NCI-H226 (cell line): ENCODE results near the gene GPR39.

Experiments used
- DNase-seq: peaks from one replicate; pipeline ENCODE4 v3.0.0-alpha.2; 2015

The GPR39 gene

DNA sequence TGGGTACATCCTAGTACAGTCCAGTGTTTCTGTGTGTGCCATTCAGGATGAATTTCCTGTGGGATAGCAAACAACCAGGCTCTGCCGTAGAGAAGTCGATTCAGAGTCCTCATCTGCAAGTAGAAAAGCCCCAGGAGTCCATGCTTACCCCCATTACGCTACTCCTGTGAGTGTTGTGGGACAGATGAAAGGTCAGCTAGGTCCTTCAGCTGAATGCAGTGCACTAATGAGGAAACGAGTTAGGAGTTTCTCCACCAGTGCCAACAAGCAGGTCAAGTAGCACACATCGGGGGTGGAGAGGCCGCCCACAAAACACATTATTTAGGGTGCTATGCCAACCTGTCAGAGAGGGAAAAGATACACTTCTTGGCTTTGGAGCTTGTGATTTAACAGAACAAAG lies 2.5 kb upstream of the GPR39 start:
- DNase-seq: no peak

DNA sequence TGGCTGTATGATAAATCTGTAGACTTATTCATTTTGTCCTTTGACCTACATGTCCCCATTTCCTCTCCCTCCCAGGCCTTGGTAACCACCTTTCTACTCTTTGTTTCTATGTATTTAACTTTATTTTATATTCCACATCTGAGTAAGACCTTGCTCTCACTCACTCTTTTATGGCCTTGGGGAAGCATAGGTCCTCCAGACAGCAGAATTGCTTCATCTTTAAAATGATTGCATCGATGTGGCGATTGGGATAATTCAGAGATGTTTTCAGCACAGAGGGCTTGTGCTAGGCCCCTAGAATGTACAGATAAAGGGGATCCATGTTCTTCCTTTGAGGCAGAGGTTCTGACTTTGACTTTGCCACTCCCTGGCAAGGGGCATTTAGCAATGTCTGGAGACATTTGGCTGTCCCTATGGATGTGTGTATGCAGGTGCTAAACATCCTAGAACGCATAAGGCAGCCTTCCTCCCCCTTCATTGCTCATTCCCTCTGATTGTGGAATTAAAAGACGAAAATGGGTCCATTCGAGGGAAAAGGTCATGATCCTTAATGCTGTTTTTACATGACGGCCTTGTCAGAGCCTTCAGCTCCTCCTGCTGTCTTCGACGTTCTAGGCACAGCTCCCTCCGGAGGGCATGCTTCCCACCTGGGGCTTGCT lies 1.2 kb upstream of the GPR39 start:
- DNase-seq: no peak

DNA sequence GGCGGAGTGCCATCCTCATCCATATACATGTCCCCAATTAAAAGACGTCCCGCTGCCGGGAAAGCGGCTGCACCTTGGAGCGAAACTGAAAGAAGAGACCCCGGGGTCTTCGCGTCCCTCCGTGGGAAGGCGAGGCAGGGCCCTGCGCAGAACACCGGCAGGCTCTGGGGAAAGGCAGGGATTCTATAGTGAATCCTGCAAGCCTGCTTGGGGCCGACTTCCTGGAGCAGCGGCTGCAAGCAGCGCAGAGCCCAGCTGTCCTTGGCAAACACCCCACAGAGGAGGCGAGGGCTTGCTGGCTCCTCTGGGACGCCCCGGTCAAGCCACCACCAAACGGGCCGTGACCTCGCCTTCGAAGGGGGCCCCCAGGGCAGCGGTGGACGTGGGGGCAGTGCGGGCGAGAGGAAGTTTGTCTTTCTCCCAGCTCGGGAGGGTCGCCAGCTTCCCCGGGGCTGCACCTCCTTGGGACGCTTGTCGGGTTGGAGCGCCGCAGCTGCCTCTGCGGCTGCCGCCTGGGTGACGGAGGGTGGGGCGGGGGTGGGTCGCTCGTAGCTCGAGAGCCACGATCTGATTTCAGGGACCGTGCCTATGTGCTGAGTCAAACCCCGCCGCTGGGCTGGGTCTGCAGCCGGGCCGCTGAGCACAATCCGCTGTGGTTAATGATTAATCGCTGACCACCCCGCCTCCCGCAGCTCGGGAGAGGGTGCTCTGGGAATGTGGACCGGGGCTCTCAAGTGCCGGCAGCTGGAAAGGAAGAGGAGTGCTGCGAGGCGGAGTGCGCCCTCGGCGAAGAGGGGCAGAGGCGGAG lies 486 bp upstream of the GPR39 start:
- DNase-seq: peak; percentile 85

DNA sequence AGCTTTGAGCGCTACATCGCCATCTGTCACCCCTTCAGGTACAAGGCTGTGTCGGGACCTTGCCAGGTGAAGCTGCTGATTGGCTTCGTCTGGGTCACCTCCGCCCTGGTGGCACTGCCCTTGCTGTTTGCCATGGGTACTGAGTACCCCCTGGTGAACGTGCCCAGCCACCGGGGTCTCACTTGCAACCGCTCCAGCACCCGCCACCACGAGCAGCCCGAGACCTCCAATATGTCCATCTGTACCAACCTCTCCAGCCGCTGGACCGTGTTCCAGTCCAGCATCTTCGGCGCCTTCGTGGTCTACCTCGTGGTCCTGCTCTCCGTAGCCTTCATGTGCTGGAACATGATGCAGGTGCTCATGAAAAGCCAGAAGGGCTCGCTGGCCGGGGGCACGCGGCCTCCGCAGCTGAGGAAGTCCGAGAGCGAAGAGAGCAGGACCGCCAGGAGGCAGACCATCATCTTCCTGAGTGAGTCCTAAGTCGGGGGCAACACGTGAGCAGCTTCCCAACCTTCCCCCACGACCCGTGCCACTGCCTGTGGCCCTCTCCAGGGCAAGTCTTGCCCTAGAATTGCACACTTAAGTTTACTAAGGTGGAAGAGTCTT lies 928 bp downstream of the GPR39 start:
- DNase-seq: no peak

DNA sequence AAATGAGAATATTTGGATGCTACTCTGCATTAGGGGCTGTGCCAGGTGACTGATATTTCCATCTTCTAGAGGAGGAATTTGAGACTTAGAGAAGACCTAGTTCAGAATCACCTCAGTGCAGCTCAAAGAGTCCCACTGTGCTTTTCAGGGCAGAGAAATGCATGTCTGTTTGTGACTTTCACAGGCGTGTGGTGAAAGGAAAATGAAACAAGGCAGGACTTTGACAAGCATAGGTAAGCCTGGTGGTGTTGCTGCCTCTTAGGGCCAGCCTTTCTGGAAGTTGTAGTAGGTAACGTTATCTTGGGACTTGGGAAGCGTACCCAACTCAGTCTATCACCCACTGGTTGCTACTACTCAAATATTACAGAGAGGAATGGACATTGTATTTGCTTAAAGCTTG lies 2.6 kb downstream of the GPR39 start:
- DNase-seq: no peak

DNA sequence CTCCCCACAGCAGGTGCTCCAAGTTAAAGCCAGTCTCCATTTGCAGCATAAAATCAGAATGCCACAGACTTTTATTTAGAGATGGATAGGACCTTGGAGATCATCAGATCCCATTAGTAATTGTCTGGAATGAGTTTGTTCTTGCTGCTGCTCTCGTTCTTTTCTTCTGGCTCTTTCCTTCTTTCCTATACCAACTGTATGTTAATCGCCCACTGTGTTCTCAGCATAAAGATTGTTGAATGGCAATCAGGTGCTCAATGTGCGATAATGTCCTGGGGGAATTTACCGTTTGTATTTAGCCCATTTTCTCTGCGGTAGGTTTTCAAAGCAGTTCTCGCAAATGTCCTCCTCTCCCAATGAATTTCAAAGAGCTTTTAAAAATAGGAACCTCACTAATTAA lies 3.3 kb downstream of the GPR39 start:
- DNase-seq: no peak

DNA sequence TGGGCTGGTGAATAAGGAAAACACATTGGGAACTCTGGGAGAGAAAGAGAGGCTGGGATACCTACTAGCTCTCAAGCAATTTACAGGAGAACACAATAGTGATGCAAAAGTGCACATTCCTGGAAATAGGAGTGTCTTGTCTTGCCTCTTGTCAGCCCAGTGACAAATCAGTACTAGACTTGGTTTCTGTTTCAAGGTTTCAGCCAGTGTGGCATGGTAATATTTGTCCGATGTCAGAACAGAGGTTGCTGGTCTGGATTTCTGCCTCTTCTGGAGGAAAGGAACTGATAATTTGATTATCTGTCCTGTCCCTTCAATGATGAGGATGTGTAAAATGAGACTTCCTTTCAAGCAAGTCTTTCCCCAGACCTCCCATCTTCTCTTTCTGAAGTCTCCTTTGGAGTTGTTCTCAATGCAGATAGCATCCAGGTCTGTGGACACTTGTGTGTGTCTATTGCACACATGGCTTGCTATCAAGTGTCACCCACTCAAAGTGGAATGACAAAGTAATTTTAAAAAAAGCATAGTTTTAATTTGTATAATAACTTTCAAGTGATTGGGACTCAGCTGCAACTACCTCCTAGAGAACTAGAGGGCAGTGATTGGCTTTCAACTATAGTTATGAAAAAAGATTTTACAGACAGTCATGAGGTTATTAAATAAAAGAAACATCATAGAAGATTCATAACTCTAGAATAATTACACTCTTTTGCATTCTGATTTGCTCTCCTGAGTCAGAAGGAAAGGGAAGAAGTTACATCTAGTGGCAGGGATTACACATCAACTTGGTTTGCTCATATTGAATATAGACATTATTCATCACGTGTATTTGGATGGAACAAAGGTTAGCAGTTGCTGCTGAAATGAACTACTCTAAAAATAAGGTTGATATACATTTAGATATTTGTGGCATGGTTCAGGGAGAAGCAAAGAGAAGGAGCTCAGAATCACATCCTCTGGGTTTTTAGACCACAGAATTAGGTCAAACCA lies 4.5 kb downstream of the GPR39 start:
- DNase-seq: no peak

DNA sequence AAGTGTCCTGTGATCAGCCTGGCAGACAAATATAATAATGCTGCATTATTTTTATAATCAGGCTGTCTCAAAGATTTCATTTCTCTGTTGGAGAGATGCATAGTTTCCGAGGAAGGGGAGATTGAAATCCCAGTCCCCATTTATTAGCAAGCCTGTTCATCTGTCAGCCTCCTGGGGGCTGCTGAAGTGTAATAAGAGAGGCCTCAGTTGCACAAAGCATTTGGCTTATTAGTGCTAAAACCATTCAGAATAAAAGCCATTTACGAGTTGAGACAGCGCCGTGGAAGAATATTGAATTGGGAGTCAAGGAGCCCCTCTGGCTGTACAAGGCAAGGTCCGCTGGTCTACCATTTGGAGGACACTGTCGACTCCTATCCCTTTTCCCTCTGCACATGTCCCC lies 6.1 kb downstream of the GPR39 start:
- DNase-seq: no peak

DNA sequence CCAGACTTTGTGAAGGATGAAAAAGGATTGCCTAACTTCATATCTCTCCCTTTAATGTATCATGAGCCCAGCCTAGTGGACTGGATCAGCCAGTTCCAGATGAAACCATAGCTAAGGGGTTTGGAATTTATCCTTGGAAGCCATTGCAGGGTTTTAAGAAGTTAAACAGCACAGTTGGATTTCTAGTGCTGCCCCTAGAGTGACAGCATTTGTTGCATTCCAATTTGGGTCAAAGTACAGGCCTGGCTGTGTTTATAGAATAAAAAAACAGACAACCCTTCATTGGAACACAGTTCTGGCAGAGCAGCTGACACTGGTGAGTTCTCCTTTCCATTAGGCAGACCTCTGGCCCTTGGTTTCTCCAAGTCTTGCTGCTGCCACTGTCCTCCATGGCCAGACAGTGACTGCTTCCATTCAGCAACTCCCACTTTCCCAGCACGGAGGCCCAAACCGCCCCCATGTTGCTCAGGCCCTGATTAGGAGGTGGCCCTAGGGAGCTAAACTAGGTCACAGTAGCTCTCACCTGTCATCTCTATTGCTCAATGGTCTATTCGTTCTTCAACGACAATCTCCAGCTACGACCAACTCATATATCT lies 8.0 kb downstream of the GPR39 start:
- no peak for DNase-seq

DNA sequence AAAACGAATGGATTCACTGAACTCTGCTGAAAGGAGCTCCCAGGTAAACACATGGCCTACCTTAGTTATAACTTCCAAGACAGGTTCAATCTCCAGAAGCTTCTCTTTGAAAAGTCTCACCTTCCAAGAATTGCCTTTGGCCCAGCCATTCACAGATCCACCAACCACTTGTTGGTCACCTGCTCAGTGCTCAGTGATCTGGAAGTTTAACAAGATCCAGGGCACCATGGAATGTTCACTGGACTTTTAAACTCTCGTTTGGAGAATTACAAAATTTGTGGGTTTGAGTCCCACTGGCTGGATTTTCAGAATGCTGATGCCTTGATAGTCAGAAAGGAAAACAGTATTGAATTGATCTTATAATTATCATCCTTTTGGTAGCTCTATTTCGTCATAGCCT lies 9.4 kb downstream of the GPR39 start:
- DNase-seq: no peak

DNA sequence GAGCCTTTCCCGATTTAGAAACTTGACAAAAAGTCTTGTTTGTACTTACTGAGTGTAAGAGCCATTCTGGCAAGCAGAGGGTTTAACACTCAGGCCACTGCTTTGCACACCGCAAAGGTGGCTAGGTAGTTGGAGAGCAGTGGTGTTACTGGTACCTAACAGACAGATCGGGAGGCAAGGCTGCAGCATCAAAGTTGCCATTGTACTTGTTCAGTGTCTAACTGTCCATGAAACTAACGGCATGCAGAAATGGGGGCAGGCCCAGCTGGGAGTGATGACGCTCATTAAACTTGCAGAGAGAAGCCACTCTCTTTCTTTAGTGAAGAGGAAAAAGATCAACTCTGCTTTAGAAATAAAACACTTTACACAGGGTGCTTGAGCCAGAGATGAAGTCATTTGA lies 10.1 kb downstream of the GPR39 start:
- DNase-seq: no peak

DNA sequence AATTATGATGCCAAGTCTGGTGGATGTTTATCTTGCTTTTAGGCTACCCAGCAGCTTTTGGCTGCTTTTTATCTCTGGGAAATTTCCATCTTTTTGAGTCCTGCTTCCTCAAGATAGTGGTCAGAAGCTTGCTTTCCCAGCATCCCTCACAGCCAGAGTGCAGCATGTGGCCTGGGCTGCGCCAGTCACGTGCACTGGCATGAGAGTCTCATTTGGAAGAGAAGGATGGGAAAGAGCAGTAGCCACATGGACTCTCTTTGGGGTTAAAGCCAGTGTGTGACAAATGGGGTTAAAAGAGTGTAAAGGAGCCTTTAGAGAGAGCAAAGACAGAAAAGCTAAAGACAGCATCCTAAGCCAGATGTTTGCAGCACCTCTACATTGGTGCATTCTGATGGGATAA lies 12.7 kb downstream of the GPR39 start:
- no peak for DNase-seq

DNA sequence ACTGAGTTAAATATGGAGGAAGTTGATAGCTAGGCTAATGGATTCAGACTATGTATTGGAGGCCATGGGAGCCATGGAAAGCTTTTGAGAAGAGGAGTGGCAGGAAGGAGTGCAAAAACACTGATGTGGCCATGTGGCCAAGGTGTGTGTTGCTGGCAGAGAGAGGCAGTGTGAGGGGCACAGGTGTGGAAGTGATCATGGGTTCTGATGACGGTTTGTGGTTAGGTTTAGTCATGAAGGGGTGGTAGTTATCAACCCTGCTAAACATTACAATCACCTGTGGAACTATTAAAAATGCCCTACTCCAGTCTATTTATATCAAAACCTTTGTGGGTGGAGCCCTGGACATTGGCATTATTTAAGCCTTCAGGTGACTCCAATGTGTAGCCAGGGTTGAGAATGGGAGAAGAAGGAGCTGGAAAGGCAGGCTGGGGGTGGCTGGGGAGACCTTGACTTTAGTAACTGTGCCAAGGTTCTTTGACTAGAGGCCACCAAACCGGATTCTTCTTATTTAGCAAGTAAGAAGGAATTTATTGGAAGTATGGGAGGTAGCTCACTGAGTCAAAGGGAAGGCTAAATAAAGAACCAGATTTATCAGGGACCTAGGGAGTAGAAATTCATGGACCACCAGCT lies 13.5 kb downstream of the GPR39 start:
- DNase-seq: no peak

DNA sequence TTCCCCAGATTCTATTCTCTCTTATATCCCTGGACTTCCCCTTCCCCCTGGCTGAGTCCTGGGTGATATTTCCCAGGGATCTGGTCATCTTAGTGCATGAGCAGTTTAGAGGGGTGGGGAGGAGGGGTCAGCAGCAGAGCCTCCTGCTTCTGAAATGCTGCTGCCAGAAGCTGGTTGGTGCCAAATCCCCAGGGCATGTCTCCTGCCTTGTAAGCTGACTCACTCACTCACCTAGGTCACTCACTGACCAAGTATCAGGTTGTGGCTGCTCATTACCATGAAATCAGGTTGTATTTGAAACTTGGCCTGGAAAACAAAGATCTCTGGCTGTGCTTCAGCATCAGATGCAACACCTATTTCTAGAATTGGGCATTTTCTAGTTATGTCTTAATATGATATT lies 14.3 kb downstream of the GPR39 start:
- DNase-seq: no peak

DNA sequence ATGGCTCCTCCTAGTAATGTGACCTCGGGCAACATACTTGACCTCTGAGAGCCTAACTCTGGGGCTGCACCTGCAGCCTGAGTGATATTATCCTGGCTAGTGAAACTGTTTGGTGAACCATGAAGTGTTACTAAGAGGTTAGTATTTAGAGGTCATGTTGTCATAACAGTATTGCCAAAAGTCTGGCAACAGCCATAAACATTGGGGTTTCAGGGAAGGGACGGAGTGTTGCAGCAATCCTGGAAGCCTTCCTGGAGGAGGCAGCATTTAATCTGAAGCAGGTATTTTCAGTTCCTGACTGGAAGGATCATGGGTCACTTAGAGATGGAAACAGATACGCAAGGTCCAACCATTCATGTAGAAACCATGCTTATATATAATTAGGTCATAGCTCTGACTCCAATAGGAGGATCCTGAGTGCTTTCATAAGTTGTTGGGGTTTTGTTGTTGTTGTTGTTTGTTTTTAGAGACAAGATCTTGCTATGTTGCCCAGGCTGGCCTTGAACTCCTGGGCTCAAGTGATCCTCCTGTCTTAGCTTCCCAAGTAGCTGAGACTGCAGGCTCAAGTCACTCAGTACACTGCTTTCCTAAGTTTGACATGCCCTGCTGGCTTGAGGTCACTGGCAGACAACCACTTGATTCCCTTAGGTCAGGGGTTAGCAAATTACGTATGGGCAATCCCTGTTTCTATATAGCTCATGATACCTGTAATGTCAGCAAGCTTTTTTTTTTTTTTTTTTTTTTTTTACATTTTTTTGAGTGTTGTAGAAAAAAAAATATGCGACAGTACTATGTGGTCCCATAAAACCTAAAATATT lies 21.5 kb downstream of the GPR39 start:
- DNase-seq: no peak

DNA sequence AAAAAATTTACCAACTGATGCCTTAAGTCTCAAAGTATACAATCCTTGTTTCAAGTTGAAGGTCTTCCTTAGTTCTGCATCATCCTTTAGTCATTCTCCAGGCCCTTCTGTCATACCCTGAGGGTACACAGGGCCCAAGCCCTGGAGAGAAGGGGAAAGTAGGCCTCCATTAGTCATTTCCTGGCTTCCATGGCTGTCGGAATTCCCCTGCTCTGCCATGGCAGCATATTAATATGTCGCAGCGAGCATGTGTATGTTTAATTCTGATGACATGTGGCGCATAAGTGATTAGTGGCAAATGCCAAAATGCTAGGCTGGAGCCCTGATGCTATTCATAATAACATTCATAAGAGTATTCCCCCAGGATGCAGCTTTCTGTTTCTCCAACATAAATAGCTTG lies 22.1 kb downstream of the GPR39 start:
- DNase-seq: peak; percentile 61

DNA sequence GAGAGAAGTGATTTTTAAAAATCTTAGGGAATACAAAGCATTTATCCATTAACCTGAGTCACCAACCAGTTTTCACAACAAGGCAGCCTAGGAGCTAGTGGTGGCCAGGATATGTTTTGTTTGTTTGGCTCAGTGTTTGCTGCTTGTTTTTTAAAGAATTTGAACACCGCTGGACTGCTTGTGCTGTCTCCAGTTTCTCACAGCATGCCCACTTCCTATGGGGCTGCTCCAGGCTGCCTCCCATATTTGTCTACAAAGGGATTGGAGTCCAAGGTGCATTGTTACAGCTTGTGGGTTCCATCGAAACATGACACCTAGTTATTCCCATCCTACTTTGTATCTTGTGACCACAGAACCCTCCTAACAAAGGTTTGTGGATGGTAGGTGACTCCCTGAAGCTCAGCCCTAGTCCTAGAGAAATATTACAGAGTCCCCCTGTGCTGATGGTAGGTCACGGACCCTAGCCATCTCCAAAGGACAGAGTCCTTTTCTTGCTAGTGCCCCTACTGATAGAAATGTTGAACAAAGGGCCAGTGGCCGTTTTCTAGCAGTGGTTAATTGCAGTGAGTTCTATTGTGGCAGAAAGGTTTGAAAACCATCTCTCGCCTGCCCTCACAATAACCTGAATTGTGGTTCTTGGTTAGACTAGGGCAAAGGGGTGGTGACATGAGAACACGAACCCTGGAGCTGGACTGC lies 23.2 kb downstream of the GPR39 start:
- no peak for DNase-seq

DNA sequence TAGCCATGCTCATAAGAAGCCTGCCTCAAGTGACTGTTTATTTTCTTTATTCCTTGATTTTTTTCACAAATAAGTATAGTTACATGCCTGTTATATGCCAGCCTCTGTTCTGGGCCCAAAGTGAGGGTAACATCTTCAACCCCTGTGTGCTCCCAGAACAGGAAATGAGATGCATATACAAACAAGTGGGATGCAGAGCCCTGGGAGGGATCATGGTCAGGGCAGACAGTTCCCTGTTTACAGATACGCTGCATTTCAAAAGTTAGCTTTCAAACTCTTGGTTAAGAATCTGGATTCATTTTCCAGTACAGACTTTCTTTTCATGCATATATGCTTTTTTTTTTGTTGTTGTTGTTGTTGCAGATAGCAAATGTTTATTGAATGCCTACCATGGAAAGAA lies 24.4 kb downstream of the GPR39 start:
- no peak for DNase-seq

DNA sequence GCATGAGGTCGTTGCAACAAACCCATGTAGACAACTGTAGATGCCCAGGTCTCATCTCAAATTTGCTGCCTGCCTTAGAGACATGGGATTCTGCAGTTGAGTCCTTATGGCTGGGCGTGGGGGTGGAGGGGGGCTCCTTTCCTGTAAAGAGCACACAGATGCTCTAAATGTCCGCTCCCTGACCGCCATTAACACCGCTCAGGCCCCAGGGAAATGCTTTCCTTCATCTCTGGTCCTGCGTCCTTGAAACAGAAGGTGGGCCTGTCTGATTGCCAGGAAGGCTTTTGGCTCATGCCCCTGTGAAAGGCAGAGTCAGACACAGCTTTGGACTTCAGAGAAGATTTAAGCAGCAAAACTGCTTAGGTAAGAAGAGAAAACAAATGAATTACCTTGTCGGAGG lies 25.7 kb downstream of the GPR39 start:
- DNase-seq: no peak

DNA sequence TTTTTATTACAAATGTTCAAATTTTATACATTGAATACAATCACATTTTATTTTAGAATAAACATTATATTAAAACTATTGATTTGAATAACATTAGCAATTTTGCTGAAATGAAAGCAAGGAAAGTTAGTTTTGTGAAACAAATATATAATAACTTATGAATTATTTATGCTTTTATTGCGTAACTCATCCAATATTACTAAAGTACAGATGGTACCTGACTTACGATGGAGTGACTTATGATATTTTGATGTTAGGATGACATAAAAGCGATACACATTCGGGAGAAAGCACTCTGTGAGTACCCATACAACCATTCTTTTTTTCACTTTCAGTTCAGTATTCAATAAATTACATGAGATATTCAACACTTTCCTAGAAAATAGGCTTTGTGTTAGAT lies 26.5 kb downstream of the GPR39 start:
- DNase-seq: no peak

DNA sequence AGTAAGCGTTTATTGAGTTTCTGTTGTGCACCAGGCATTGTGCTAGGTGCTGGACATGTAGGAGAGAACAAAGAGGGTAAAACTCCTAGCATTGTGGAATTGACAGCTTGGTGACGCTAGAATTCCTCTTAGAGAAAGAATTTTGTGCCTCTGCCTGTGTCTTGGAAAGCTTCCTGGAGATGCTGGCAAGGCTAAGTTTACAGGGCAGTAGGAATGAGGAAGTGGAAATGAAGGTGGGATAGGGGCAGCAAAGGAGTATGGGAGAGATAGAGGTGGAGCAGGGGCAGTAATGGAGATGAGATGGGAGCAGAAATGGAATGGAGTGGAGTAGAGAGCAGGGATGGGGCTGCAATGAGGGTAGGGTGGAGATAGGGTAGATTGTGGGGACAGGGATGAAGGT lies 29.8 kb downstream of the GPR39 start:
- no peak for DNase-seq
